HEK293 (cell line): ENCODE data around the gene DNAJC13.

ENCODE experiments used
- CTCF ChIA-PET: fragments of 350-600 bp; formaldehyde crosslinking; extraction: SDS; loops from one replicate; lab custom pipeline; 2021; ENCODE audit warnings: antibody characterized with exemption; lab: Yijun Ruan, JAX
- POLR2A ChIA-PET: fragments of 300-600 bp; formaldehyde crosslinking; extraction: SDS; loops from one replicate; lab custom pipeline; 2020; ENCODE audit warnings: antibody characterized with exemption, inconsistent platforms; lab: Yijun Ruan, JAX
- H3K27ac ChIP-seq: fragments of 200-500 bp; sonication (Bioruptor generic); 2 replicates; pipeline ENCODE4 v1.5.1; 2014; ENCODE audit warnings: low read depth, low read length, control low read depth, inconsistent platforms; ENCODE audit errors: extremely low read depth
- H3K36me3 ChIP-seq, 2 experiments: fragments of 200-500 bp in 1 of 2; sonication (Bioruptor generic) in 1 of 2; 1 replicate in 1 of 2; 2 replicates in 1 of 2; pipeline ENCODE4 v1.5.1; 2014 to 2017; ENCODE audit warnings: inconsistent platforms in 2 of 2, low read length in 2 of 2; ENCODE audit not compliant: control insufficient read depth in 2 of 2, insufficient read depth in 1 of 2
- H3K4me1 ChIP-seq: fragments of 200-500 bp; sonication (Bioruptor generic); 2 replicates; pipeline ENCODE4 v1.5.1; 2014; ENCODE audit warnings: mild to moderate bottlenecking, low read length, inconsistent platforms; ENCODE audit not compliant: control insufficient read depth, insufficient read depth
- H3K4me3 ChIP-seq: 2 replicates; pipeline ENCODE4 v1.5.1; 2011; ENCODE audit warnings: low read depth, mild to moderate bottlenecking, control low read depth, low read length, moderate library complexity
- H3K9me3 ChIP-seq: fragments of 200-500 bp; sonication (Bioruptor generic); 2 replicates; pipeline ENCODE4 v1.5.1; 2014; ENCODE audit warnings: low read depth, low read length, inconsistent platforms; ENCODE audit not compliant: control insufficient read depth, insufficient read depth
- FEZF1 ChIP-seq: fragments of 450-650 bp; formaldehyde crosslinking; IDR thresholded peaks from 2 replicates; pipeline ENCODE4 v1.5.1; 2016; ENCODE audit warnings: missing biosample characterization, missing genetic modification characterization
- IKZF3 ChIP-seq: fragments of 450-650 bp; IDR thresholded peaks from 2 replicates; pipeline ENCODE4 v1.5.0; 2018; ENCODE audit warnings: missing biosample characterization, mild to moderate bottlenecking, missing genetic modification characterization, moderate library complexity
- KLF1 ChIP-seq: fragments of 450-650 bp; formaldehyde crosslinking; IDR thresholded peaks from 2 replicates; pipeline ENCODE4 v1.5.1; 2016; ENCODE audit warnings: missing biosample characterization, missing genetic modification characterization
- PRDM1 ChIP-seq: fragments of 450-650 bp; formaldehyde crosslinking; IDR thresholded peaks from 2 replicates; pipeline ENCODE4; 2016; ENCODE audit warnings: missing biosample characterization, missing genetic modification characterization
- ZNF223 ChIP-seq: fragments of 450-650 bp; formaldehyde crosslinking; IDR thresholded peaks from 2 replicates; pipeline ENCODE4 v1.5.1; 2016; ENCODE audit warnings: missing biosample characterization, missing genetic modification characterization
- ZNF48 ChIP-seq: fragments of 450-650 bp; formaldehyde crosslinking; IDR thresholded peaks from 2 replicates; pipeline ENCODE4 v1.5.1; 2016; ENCODE audit warnings: missing biosample characterization, missing genetic modification characterization
- ZNF530 ChIP-seq: fragments of 450-650 bp; formaldehyde crosslinking; IDR thresholded peaks from 2 replicates; pipeline ENCODE4 v1.5.1; 2016; ENCODE audit warnings: low read depth, missing biosample characterization, missing genetic modification characterization
- ZNF560 ChIP-seq: fragments of 450-650 bp; formaldehyde crosslinking; IDR thresholded peaks from 2 replicates; pipeline ENCODE4 v1.5.1; 2017; ENCODE audit warnings: missing biosample characterization, missing genetic modification characterization, borderline replicate concordance
- ZNF664 ChIP-seq: fragments of 450-650 bp; formaldehyde crosslinking; IDR thresholded peaks from 2 replicates; pipeline ENCODE4 v1.5.1; 2016; ENCODE audit warnings: missing biosample characterization, missing genetic modification characterization
- ZNF777 ChIP-seq: fragments of 450-650 bp; formaldehyde crosslinking; IDR thresholded peaks from 2 replicates; pipeline ENCODE4 v1.5.1; 2017; ENCODE audit warnings: missing biosample characterization, missing genetic modification characterization, borderline replicate concordance
- TF ChIP-seq, protein P1 (sequence below): fragments of 450-650 bp; formaldehyde crosslinking; IDR thresholded peaks from 2 replicates; pipeline ENCODE4 v1.5.1; 2016; ENCODE audit warnings: missing biosample characterization, missing genetic modification characterization
- TF ChIP-seq, protein P2 (sequence below): fragments of 450-650 bp; formaldehyde crosslinking; IDR thresholded peaks from 2 replicates; pipeline ENCODE4 v1.5.1; 2017; ENCODE audit warnings: missing biosample characterization, missing genetic modification characterization
- TF ChIP-seq, protein P3 (sequence below): fragments of 450-650 bp; formaldehyde crosslinking; IDR thresholded peaks from 2 replicates; pipeline ENCODE4 v1.5.1; 2016; ENCODE audit warnings: missing biosample characterization, missing genetic modification characterization
- TF ChIP-seq, protein P4 (sequence below): fragments of 450-650 bp; formaldehyde crosslinking; IDR thresholded peaks from 2 replicates; pipeline ENCODE4 v1.5.1; 2016; ENCODE audit warnings: missing biosample characterization, missing genetic modification characterization

The DNAJC13 gene

DNA sequence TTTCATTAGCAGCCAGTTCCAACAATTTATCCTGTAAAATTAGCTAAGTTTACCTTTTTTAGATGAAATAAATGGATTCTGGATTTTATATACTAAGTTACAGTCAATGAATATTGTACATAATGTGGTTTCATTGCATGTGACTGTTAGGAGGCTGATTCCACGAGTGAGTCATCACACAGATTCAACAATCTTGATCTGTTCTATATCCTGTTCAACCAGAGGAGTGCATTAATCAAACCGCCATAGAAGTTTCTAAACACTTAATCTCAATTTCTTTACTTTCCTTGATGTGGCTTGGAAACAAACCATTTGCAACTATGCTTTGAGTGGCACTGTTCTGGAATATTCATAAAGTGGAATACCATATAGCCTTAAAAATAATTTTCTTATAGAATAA lies 15.3 kb downstream of the DNAJC13 start (continued):
- TF ChIP-seq, protein P1, sequence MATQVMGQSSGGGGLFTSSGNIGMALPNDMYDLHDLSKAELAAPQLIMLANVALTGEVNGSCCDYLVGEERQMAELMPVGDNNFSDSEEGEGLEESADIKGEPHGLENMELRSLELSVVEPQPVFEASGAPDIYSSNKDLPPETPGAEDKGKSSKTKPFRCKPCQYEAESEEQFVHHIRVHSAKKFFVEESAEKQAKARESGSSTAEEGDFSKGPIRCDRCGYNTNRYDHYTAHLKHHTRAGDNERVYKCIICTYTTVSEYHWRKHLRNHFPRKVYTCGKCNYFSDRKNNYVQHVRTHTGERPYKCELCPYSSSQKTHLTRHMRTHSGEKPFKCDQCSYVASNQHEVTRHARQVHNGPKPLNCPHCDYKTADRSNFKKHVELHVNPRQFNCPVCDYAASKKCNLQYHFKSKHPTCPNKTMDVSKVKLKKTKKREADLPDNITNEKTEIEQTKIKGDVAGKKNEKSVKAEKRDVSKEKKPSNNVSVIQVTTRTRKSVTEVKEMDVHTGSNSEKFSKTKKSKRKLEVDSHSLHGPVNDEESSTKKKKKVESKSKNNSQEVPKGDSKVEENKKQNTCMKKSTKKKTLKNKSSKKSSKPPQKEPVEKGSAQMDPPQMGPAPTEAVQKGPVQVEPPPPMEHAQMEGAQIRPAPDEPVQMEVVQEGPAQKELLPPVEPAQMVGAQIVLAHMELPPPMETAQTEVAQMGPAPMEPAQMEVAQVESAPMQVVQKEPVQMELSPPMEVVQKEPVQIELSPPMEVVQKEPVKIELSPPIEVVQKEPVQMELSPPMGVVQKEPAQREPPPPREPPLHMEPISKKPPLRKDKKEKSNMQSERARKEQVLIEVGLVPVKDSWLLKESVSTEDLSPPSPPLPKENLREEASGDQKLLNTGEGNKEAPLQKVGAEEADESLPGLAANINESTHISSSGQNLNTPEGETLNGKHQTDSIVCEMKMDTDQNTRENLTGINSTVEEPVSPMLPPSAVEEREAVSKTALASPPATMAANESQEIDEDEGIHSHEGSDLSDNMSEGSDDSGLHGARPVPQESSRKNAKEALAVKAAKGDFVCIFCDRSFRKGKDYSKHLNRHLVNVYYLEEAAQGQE = no peak
- no peak for TF ChIP-seq KLF1
- TF ChIP-seq, all 188 proteins: peak for 0

DNA sequence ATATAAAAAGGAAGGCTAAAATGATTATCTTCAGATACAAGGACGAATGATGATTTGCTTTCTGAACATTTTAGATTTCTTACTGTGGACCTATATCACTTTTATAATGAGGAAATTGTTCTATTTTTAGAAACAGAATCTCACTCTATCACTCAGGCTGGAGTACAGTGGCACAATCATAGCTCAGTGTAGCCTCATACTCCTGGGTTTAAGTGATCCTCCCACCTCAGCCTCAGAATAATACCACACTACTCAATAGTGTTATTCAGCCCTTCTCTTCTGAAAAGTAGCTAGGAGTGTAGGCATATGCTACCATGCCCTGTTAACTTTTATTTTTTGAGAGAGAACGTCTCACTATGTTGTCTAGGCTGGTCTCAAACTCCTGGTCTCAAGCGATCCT lies 15.8 kb downstream of the DNAJC13 start:
- Histone ChIP-seq H3K27ac (no peak overlapping the region), H3K36me3 (no peaks in the 10 kb centered on the region), H3K4me3 (no peak overlapping the region), H3K4me1 (no peaks in the 10 kb centered on the region), H3K9me3 (no peaks in the 10 kb centered on the region)
- ChIA-PET CTCF (no interaction called here), POLR2A (no interaction called here)
- TF ChIP-seq, protein P2, sequence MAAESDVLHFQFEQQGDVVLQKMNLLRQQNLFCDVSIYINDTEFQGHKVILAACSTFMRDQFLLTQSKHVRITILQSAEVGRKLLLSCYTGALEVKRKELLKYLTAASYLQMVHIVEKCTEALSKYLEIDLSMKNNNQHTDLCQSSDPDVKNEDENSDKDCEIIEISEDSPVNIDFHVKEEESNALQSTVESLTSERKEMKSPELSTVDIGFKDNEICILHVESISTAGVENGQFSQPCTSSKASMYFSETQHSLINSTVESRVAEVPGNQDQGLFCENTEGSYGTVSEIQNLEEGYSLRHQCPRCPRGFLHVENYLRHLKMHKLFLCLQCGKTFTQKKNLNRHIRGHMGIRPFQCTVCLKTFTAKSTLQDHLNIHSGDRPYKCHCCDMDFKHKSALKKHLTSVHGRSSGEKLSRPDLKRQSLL (tag by site-specific recombination) = no peak
- TF ChIP-seq FEZF1 (tag by site-specific recombination) = no peak
- TF ChIP-seq ZNF48 (tag by site-specific recombination) = no peak
- no peak for TF ChIP-seq ZNF530 (tag by site-specific recombination)
- TF ChIP-seq, protein P3, sequence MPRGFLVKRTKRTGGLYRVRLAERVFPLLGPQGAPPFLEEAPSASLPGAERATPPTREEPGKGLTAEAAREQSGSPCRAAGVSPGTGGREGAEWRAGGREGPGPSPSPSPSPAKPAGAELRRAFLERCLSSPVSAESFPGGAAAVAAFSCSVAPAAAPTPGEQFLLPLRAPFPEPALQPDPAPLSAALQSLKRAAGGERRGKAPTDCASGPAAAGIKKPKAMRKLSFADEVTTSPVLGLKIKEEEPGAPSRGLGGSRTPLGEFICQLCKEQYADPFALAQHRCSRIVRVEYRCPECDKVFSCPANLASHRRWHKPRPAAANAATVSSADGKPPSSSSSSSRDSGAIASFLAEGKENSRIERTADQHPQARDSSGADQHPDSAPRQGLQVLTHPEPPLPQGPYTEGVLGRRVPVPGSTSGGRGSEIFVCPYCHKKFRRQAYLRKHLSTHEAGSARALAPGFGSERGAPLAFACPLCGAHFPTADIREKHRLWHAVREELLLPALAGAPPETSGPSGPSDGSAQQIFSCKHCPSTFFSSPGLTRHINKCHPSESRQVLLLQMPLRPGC (tag by site-specific recombination) = no peak
- no peak for TF ChIP-seq ZNF777
- TF ChIP-seq ZNF560 (tag by site-specific recombination) = no peak
- TF ChIP-seq ZNF664 = no peak
- TF ChIP-seq, protein P1 = no peak
- TF ChIP-seq IKZF3 (tag by site-specific recombination) = no peak
- TF ChIP-seq ZNF223 (tag by site-specific recombination) = no peak
- TF ChIP-seq PRDM1 (tag by site-specific recombination) = no peak
- TF ChIP-seq, protein P4, sequence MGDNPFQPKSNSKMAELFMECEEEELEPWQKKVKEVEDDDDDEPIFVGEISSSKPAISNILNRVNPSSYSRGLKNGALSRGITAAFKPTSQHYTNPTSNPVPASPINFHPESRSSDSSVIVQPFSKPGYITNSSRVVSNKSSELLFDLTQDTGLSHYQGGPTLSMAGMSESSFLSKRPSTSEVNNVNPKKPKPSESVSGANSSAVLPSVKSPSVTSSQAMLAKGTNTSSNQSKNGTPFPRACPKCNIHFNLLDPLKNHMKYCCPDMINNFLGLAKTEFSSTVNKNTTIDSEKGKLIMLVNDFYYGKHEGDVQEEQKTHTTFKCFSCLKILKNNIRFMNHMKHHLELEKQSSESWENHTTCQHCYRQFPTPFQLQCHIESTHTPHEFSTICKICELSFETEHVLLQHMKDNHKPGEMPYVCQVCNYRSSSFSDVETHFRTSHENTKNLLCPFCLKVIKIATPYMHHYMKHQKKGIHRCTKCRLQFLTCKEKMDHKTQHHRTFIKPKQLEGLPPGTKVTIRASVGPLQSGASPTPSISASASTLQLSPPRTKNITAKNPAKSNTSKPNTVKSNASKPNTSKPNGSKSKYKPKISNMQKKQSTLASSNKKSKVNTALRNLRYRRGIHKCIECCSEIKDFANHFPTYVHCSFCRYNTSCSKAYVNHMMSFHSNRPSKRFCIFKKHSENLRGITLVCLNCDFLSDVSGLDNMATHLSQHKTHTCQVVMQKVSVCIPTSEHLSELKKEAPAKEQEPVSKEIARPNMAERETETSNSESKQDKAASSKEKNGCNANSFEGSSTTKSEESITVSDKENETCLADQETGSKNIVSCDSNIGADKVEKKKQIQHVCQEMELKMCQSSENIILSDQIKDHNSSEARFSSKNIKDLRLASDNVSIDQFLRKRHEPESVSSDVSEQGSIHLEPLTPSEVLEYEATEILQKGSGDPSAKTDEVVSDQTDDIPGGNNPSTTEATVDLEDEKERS (tag by site-specific recombination) = no peak
